GM12878 (cell line): Measurements from ENCODE around the gene MYOD1. TPM values are rescaled to one million over a fixed set of nuclear protein-coding genes. Genes with fewer than 3 reads are reported as not detected.

ENCODE experiments used
- CHD4 ChIP-seq: fragments of 200-600 bp; sonication (generic); IDR thresholded peaks from 2 replicates; pipeline ENCODE4 v1.6.1; 2016; ENCODE audit warnings: mild to moderate bottlenecking
- NR2F1 ChIP-seq: fragments of 450-650 bp; conservative IDR thresholded peaks from 2 replicates; pipeline ENCODE4 v1.6.1; 2017; ENCODE audit warnings: mild to moderate bottlenecking
- SUPT20H ChIP-seq: IDR thresholded peaks from 2 replicates; pipeline ENCODE4 v1.6.1; 2011; ENCODE audit warnings: low read depth, mild to moderate bottlenecking, low read length, moderate library complexity, borderline replicate concordance; ENCODE audit not compliant: control insufficient read depth
- polyA plus RNA-seq, 11 experiments: library from polyadenylated mRNA; depleted of rRNA in 4 of 11; unstranded in 6 of 11; stranded (reverse) in 5 of 11; fragments of >200 nt; fragmentation: Nextera tagmentation in 4 of 11; fragmentation: Illumina TruSeq in 1 of 11; extraction: Ambion mirVana in 4 of 11; extraction: Trizol in 1 of 11; gene quantifications; 1 replicate in 1 of 11; 2 replicates in 10 of 11; pipeline versions ENCODE4 v1.2.1 to v1.2.3, GENCODE V29; 2011 to 2016; ENCODE audit warnings: inconsistent platforms in 2 of 11, missing spikeins in 2 of 11, low read depth in 1 of 11
- total RNA-seq, 4 experiments: library from RNA; depleted of rRNA in 3 of 4; stranded (reverse); fragments of >200 nt in 3 of 4; fragmentation: Illumina TruSeq in 1 of 4; extraction: Trizol in 1 of 4; gene quantifications; 2 replicates each; pipeline versions ENCODE4 v1.2.1 to v1.2.3, GENCODE V29; 2013 to 2021

The MYOD1 gene
- total and polyA plus RNA-seq, 10 of the 15 experiments (the other 5 are each of a cell fraction or from before 2014, with no cell fraction given) = not detected

- TF ChIP-seq SUPT20H (no peak), NR2F1 (no peak), CHD4 (no peak)
Observed at GRCh38 chr11:17771415-17771814, 52.0 kb downstream of the MYOD1 start (continued).

Other genes starting within 250 kb of the MYOD1 start
- gene ABCC8, start 242.7 kb upstream of the MYOD1 start, total RNA-seq (2014; rRNA removed) = not detected in 2 replicates
- not detected in 2 replicates for gene ABCC8, start 242.7 kb upstream of the MYOD1 start, total RNA-seq (2014; rRNA removed; fragmentation: Illumina TruSeq; extraction: Trizol)
- gene ABCC8, start 242.7 kb upstream of the MYOD1 start, total RNA-seq (2021) = not detected in 2 replicates
- gene ABCC8, start 242.7 kb upstream of the MYOD1 start, polyA plus RNA-seq (2011; rRNA removed) = not detected in 2 replicates
- not detected in 2 replicates for gene ABCC8, start 242.7 kb upstream of the MYOD1 start, polyA plus RNA-seq (2014; fragmentation: Illumina TruSeq; extraction: Trizol)
- gene ABCC8, start 242.7 kb upstream of the MYOD1 start, polyA plus RNA-seq (2014; fragmentation: Nextera tagmentation; extraction: Ambion mirVana) = not detected
- not detected in 2 replicates for gene ABCC8, start 242.7 kb upstream of the MYOD1 start, polyA plus RNA-seq (2014; rRNA removed)
- not detected for gene ABCC8, start 242.7 kb upstream of the MYOD1 start, polyA plus RNA-seq (2016; fragmentation: Nextera tagmentation; extraction: Ambion mirVana)
- gene USH1C, start 175.2 kb upstream of the MYOD1 start, total RNA-seq (2014; rRNA removed) = not detected in 2 replicates
- gene USH1C, start 175.2 kb upstream of the MYOD1 start, total RNA-seq (2014; rRNA removed; fragmentation: Illumina TruSeq; extraction: Trizol) = not detected in 2 replicates
- not detected in 2 replicates for gene USH1C, start 175.2 kb upstream of the MYOD1 start, total RNA-seq (2021)
- gene USH1C, start 175.2 kb upstream of the MYOD1 start, polyA plus RNA-seq (2011; rRNA removed) = not detected in 2 replicates
- not detected in 2 replicates for gene USH1C, start 175.2 kb upstream of the MYOD1 start, polyA plus RNA-seq (2014; fragmentation: Illumina TruSeq; extraction: Trizol)
- not detected for gene USH1C, start 175.2 kb upstream of the MYOD1 start, polyA plus RNA-seq (2014; fragmentation: Nextera tagmentation; extraction: Ambion mirVana)
- gene USH1C, start 175.2 kb upstream of the MYOD1 start, polyA plus RNA-seq (2014; rRNA removed) = not detected in 2 replicates
- not detected for gene USH1C, start 175.2 kb upstream of the MYOD1 start, polyA plus RNA-seq (2016; fragmentation: Nextera tagmentation; extraction: Ambion mirVana)
- gene OTOG, start 172.3 kb upstream of the MYOD1 start, total RNA-seq (2014; rRNA removed) = not detected in 2 replicates
- not detected in 2 replicates for gene OTOG, start 172.3 kb upstream of the MYOD1 start, total RNA-seq (2014; rRNA removed; fragmentation: Illumina TruSeq; extraction: Trizol)
- gene OTOG, start 172.3 kb upstream of the MYOD1 start, total RNA-seq (2021) = not detected in 2 replicates
- not detected in 2 replicates for gene OTOG, start 172.3 kb upstream of the MYOD1 start, polyA plus RNA-seq (2011; rRNA removed)
- gene OTOG, start 172.3 kb upstream of the MYOD1 start, polyA plus RNA-seq (2014; fragmentation: Illumina TruSeq; extraction: Trizol) = not detected in 2 replicates
- not detected for gene OTOG, start 172.3 kb upstream of the MYOD1 start, polyA plus RNA-seq (2014; fragmentation: Nextera tagmentation; extraction: Ambion mirVana)
- not detected in 2 replicates for gene OTOG, start 172.3 kb upstream of the MYOD1 start, polyA plus RNA-seq (2014; rRNA removed)
- not detected for gene OTOG, start 172.3 kb upstream of the MYOD1 start, polyA plus RNA-seq (2016; fragmentation: Nextera tagmentation; extraction: Ambion mirVana)
- gene KCNC1, start 15.2 kb downstream of the MYOD1 start, total RNA-seq (2014; rRNA removed) = not detected in 2 replicates
- gene KCNC1, start 15.2 kb downstream of the MYOD1 start, total RNA-seq (2014; rRNA removed; fragmentation: Illumina TruSeq; extraction: Trizol) = not detected in 2 replicates
- gene KCNC1, start 15.2 kb downstream of the MYOD1 start, total RNA-seq (2021) = not detected in 2 replicates
- gene KCNC1, start 15.2 kb downstream of the MYOD1 start, polyA plus RNA-seq (2011; rRNA removed) = not detected in 2 replicates
- not detected in 2 replicates for gene KCNC1, start 15.2 kb downstream of the MYOD1 start, polyA plus RNA-seq (2014; fragmentation: Illumina TruSeq; extraction: Trizol)
- not detected for gene KCNC1, start 15.2 kb downstream of the MYOD1 start, polyA plus RNA-seq (2014; fragmentation: Nextera tagmentation; extraction: Ambion mirVana)
- not detected in 2 replicates for gene KCNC1, start 15.2 kb downstream of the MYOD1 start, polyA plus RNA-seq (2014; rRNA removed)
- gene KCNC1, start 15.2 kb downstream of the MYOD1 start, polyA plus RNA-seq (2016; fragmentation: Nextera tagmentation; extraction: Ambion mirVana) = under 1 TPM; 0.27 to 0.34 TPM